ENCODE data around the gene RENBP. TPM values are rescaled to one million over a fixed set of nuclear protein-coding genes. Genes with fewer than 3 reads are reported as not detected.

RENBP gene
- total RNA-seq, 1 donor from 2014 or later: 46.4 TPM

DNA sequence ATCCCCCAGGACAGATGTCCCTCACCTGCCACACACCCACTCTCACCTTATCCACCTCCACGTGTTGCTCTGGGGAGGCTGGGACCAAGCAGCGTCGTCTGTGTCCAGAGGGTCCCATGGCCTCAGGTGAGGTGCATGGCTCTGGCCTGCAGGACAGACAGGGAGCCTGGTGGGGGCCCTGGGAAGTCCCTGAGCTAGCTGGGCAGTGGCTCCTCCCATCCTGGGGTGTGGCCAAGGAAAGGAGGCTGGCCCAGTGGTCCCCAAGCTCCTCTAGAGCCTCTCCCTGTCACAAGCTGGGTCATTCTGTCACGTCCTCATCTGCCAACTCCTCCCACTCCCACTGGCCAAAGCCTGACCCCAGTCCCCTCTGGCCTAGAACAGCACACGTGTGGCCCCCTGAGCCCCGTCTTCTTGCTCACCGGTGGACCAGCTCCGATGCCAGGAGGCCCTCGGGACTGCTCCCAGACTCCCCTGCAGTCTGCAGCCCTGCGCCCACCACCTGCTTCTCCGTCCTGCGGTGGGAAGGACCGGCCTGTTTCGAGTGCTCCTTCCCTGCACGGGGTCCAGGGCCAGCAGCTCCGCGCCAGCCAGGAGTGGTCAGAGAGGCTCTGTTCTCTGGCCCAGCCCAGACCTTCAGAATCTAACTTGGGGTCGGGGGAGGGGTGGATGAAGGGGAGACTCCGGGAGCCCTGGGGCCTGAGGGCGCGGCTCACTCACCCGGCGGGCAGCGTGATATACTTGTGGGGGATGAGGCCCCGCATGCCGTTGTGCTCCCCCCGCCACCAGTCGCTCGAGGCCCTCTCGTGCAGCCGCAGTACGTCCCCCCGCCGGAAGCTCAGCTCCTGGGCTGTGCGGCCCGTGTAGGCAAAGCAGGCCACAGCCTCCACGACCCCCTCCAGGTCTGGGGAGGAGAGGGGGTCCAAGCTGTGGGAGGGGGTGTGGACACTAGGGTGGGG lies 35.1 kb downstream of the RENBP start:
- intact Hi-C loops (cut with DNase I): no loop called here
- no peak for ATAC-seq
- DNase-seq: no peak
- peaks cover 5% of the 10 kb centered on the region for H3K4me1 ChIP-seq
- no peaks in the 10 kb centered on the region for H3K36me3 ChIP-seq
- TF ChIP-seq, protein P1, sequence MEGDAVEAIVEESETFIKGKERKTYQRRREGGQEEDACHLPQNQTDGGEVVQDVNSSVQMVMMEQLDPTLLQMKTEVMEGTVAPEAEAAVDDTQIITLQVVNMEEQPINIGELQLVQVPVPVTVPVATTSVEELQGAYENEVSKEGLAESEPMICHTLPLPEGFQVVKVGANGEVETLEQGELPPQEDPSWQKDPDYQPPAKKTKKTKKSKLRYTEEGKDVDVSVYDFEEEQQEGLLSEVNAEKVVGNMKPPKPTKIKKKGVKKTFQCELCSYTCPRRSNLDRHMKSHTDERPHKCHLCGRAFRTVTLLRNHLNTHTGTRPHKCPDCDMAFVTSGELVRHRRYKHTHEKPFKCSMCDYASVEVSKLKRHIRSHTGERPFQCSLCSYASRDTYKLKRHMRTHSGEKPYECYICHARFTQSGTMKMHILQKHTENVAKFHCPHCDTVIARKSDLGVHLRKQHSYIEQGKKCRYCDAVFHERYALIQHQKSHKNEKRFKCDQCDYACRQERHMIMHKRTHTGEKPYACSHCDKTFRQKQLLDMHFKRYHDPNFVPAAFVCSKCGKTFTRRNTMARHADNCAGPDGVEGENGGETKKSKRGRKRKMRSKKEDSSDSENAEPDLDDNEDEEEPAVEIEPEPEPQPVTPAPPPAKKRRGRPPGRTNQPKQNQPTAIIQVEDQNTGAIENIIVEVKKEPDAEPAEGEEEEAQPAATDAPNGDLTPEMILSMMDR (IDR thresholded peaks at IDR 0.05): no peak
- no peaks in the 10 kb centered on the region for H3K9me3 ChIP-seq
- no peak overlapping the region for H3K4me3 ChIP-seq
- no peaks in the 10 kb centered on the region for H3K27me3 ChIP-seq
- H3K27ac ChIP-seq: no peak overlapping the region

DNA sequence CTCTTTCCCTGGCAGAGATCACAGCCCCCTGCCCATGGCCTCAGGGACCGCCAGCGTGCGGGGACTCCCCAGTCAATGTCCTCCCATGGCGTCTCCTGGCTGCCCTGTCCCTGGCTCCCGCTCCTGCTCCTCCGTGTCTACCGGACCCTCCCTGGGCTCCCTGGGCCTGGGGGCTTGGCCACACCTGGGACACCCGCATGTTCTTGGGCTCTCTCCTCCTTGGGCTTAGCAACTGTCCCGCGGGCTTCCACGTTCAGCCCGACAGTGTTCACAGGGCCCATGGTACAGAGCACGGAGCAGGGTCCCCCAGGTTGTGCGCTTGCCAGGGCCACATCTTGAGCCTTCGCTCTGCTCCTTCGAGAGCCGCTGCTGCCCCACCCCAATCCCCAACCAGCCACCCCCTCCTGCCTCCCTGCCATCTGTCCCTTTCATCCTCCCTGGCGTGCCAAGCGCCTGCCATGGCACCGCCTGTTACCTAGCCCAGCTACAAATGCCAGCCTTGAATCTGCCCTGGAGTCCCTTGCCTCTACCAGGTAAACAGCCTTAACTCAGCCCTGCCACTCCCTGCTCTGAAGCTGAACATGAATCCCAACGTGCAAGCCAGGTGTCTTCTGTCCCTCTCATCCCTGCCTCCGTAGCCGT lies 36.1 kb downstream of the RENBP start:
- DNase-seq (no peak), ATAC-seq (no peak)
- Histone ChIP-seq H3K27me3 (no peaks in the 10 kb centered on the region), H3K27ac (no peak overlapping the region), H3K4me1 (peaks cover 9% of the 10 kb centered on the region), H3K36me3 (no peaks in the 10 kb centered on the region), H3K4me3 (no peak overlapping the region), H3K9me3 (no peaks in the 10 kb centered on the region)
- TF ChIP-seq, protein P1 (IDR thresholded peaks at IDR 0.05): no peak
- intact Hi-C loops (cut with DNase I): no loop called here

DNA sequence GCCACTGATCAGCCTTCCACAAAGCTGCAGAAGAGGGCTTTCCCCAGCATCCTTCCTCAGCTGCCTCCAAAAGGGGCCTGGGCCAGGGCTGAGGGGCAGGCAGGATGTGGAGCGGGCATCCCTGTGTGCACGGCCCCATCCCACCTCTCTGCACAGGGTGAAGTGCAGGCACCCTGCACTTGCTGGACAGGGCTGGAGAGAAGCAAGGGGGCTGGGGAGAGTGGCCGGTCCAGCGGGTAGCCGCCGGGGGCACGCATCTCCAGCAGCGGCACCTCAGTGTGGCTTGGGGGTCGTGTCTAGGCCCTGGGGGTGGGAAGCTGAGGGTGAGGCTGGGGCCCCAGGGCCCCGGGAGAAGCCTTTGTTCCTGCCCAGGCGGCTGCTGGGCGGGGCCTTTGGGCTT lies 37.0 kb downstream of the RENBP start:
- Histone ChIP-seq H3K27me3 (no peaks in the 10 kb centered on the region), H3K36me3 (no peaks in the 10 kb centered on the region), H3K4me3 (no peak overlapping the region), H3K27ac (no peak overlapping the region), H3K4me1 (peaks cover 9% of the 10 kb centered on the region), H3K9me3 (no peaks in the 10 kb centered on the region)
- TF ChIP-seq, protein P1 (IDR thresholded peaks at IDR 0.05): no peak
- intact Hi-C loops (cut with DNase I): no loop called here
- ATAC-seq (no peak), DNase-seq (no peak)

DNA sequence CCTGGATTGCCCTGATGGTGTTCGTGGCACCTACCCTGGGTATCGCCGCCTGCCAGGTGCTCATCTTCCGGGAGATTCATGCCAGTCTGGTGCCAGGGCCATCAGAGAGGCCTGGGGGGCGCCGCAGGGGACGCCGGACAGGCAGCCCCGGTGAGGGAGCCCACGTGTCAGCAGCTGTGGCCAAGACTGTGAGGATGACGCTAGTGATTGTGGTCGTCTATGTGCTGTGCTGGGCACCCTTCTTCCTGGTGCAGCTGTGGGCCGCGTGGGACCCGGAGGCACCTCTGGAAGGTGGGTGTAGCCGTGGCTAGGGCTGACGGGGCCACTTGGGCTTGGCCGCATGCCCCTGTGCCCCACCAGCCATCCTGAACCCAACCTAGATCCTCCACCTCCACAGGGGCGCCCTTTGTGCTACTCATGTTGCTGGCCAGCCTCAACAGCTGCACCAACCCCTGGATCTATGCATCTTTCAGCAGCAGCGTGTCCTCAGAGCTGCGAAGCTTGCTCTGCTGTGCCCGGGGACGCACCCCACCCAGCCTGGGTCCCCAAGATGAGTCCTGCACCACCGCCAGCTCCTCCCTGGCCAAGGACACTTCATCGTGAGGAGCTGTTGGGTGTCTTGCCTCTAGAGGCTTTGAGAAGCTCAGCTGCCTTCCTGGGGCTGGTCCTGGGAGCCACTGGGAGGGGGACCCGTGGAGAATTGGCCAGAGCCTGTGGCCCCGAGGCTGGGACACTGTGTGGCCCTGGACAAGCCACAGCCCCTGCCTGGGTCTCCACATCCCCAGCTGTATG lies 38.1 kb downstream of the RENBP start:
- no peak overlapping the region for H3K4me3 ChIP-seq
- DNase-seq (no peak), ATAC-seq (no peak)
- H3K4me1 ChIP-seq: peaks cover 9% of the 10 kb centered on the region
- no peaks in the 10 kb centered on the region for H3K36me3 ChIP-seq
- H3K9me3 ChIP-seq: no peaks in the 10 kb centered on the region
- no peak overlapping the region for H3K27ac ChIP-seq
- no peaks in the 10 kb centered on the region for H3K27me3 ChIP-seq
- intact Hi-C loops (cut with DNase I): no loop called here
- TF ChIP-seq, protein P1 (IDR thresholded peaks at IDR 0.05): no peak

DNA sequence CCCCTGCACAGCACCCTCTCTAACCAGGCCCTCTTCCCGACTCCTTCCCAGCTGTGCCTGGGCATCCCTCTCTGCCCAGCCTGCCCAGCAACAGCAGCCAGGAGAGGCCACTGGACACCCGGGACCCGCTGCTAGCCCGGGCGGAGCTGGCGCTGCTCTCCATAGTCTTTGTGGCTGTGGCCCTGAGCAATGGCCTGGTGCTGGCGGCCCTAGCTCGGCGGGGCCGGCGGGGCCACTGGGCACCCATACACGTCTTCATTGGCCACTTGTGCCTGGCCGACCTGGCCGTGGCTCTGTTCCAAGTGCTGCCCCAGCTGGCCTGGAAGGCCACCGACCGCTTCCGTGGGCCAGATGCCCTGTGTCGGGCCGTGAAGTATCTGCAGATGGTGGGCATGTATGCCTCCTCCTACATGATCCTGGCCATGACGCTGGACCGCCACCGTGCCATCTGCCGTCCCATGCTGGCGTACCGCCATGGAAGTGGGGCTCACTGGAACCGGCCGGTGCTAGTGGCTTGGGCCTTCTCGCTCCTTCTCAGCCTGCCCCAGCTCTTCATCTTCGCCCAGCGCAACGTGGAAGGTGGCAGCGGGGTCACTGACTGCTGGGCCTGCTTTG lies 38.9 kb downstream of the RENBP start:
- H3K36me3 ChIP-seq: no peaks in the 10 kb centered on the region
- intact Hi-C loops (cut with DNase I): no loop called here
- no peak overlapping the region for H3K27ac ChIP-seq
- ATAC-seq (no peak), DNase-seq (no peak)
- H3K27me3 ChIP-seq: no peaks in the 10 kb centered on the region
- peaks cover 9% of the 10 kb centered on the region for H3K4me1 ChIP-seq
- TF ChIP-seq, protein P1 (IDR thresholded peaks at IDR 0.05): no peak
- H3K9me3 ChIP-seq: no peaks in the 10 kb centered on the region
- H3K4me3 ChIP-seq: no peak overlapping the region
